Neural crest cell (in vitro differentiated cells): ENCODE results near the gene GABRR2. TPM values are rescaled to one million over a fixed set of nuclear protein-coding genes. Genes with fewer than 3 reads are reported as not detected.
"Not testable (repeated sequence)": the region's sequence is repeated elsewhere in the genome, so short reads cannot be mapped to it uniquely, and the experiment has no call there.

Experiments
- DNase-seq: peaks from one replicate; pipeline ENCODE4 v3.0.0; 2021; ENCODE audit warnings: low read depth, mixed read lengths, low spot score
- H3K27ac Mint-ChIP-seq: one replicate; pipeline ENCODE4 v1.8.0; 2021; ENCODE audit warnings: mild to moderate bottlenecking, mixed read lengths; ENCODE audit not compliant: unreplicated experiment
- H3K27me3 Mint-ChIP-seq: 2 replicates; pipeline ENCODE4 v1.8.0; 2021; ENCODE audit warnings: low read depth, mild to moderate bottlenecking, mixed read lengths
- H3K36me3 Mint-ChIP-seq: 2 replicates; pipeline ENCODE4 v1.8.0; 2021; ENCODE audit warnings: low read depth, mild to moderate bottlenecking, mixed read lengths
- H3K4me1 Mint-ChIP-seq: 2 replicates; pipeline ENCODE4 v1.8.0; 2021; ENCODE audit warnings: mixed read lengths
- H3K4me3 Mint-ChIP-seq: one replicate; pipeline ENCODE4 v1.8.0; 2021; ENCODE audit warnings: mild to moderate bottlenecking, mixed read lengths
- H3K9me3 Mint-ChIP-seq: 2 replicates; pipeline ENCODE4 v1.8.0; 2021; ENCODE audit warnings: mixed read lengths
- CTCF ChIP-seq: fragments of 200-600 bp; sonication (generic); conservative IDR thresholded peaks from 2 replicates; pipeline ENCODE4 v1.5.0; 2021; ENCODE audit warnings: antibody characterized with exemption, mild to moderate bottlenecking
- total RNA-seq: library from RNA; stranded (reverse); gene quantifications from 2 replicates; pipeline ENCODE4 v1.2.1, GENCODE V29; 2021

Gene GABRR2
- total RNA-seq, 1 donor from 2014 or later = 0.51 TPM

- no peak for TF ChIP-seq CTCF
- no peak for DNase-seq
- Mint-ChIP-seq H3K4me3 (no peak overlapping the region), H3K27ac (peak overlapping the region; percentile 12), H3K27me3 (no peaks in the 10 kb centered on the region), H3K36me3 (no peaks in the 10 kb centered on the region), H3K9me3 (peaks cover 9% of the 10 kb centered on the region), H3K4me1 (peaks cover 18% of the 10 kb centered on the region)
These were observed 17.3 kb downstream of the GABRR2 start for GRCh38 chr6:89297695-89298351.

- no peak for TF ChIP-seq CTCF
- DNase-seq = no peak
- Mint-ChIP-seq H3K4me3 (no peak overlapping the region), H3K27ac (no peak overlapping the region), H3K9me3 (peaks cover 9% of the 10 kb centered on the region), H3K4me1 (peaks cover 18% of the 10 kb centered on the region), H3K36me3 (no peaks in the 10 kb centered on the region), H3K27me3 (no peaks in the 10 kb centered on the region)
These were observed 19.1 kb downstream of the GABRR2 start for GRCh38 chr6:89295981-89296380.

- not testable (repeated sequence) for H3K36me3 Mint-ChIP-seq, H3K9me3 Mint-ChIP-seq, H3K27ac Mint-ChIP-seq, H3K27me3 Mint-ChIP-seq, H3K4me3 Mint-ChIP-seq, DNase-seq
- peaks cover 18% of the 10 kb centered on the region for H3K4me1 Mint-ChIP-seq
These were observed 20.0 kb downstream of the GABRR2 start for GRCh38 chr6:89295116-89295515.

GRCh38 chr6:89291256-89291819 lies 23.8 kb downstream of the GABRR2 start:
- peak overlapping the region; percentile 36 for H3K27ac Mint-ChIP-seq
- no peak overlapping the region for H3K4me3 Mint-ChIP-seq
- no peaks in the 10 kb centered on the region for H3K36me3 Mint-ChIP-seq
- peaks cover 3% of the 10 kb centered on the region for H3K9me3 Mint-ChIP-seq
- H3K27me3 Mint-ChIP-seq = no peaks in the 10 kb centered on the region
- DNase-seq = no peak
- no peak for TF ChIP-seq CTCF
- no peaks in the 10 kb centered on the region for H3K4me1 Mint-ChIP-seq

- no peak for TF ChIP-seq CTCF
- Mint-ChIP-seq H3K36me3 (no peaks in the 10 kb centered on the region), H3K4me1 (no peaks in the 10 kb centered on the region), H3K9me3 (peaks cover 3% of the 10 kb centered on the region), H3K4me3 (no peak overlapping the region), H3K27ac (peak overlapping the region; percentile 36), H3K27me3 (no peaks in the 10 kb centered on the region)
- no peak for DNase-seq
These were observed 24.5 kb downstream of the GABRR2 start for GRCh38 chr6:89290401-89291155.

GRCh38 chr6:89289710-89290109 lies 25.4 kb downstream of the GABRR2 start:
- no peak overlapping the region for H3K27ac Mint-ChIP-seq

More at GRCh38 chr6:89289710-89290109, 25.4 kb downstream of the GABRR2 start:
- no peaks in the 10 kb centered on the region for H3K27me3 Mint-ChIP-seq
- H3K4me1 Mint-ChIP-seq = no peaks in the 10 kb centered on the region
- H3K36me3 Mint-ChIP-seq = no peaks in the 10 kb centered on the region
- H3K9me3 Mint-ChIP-seq = peaks cover 3% of the 10 kb centered on the region
- no peak overlapping the region for H3K4me3 Mint-ChIP-seq
- no peak for TF ChIP-seq CTCF
- DNase-seq = no peak
